GM21526 (cell line): Measurements from ENCODE around the gene CPA5.

Experiments
- ATAC-seq: cut with Tn5 transposase; IDR thresholded peaks from one replicate; pipeline ENCODE4 v1.9.1; 2021; ENCODE audit warnings: moderate library complexity; ENCODE audit not compliant: unreplicated experiment, low FRiP score

The CPA5 gene

DNA sequence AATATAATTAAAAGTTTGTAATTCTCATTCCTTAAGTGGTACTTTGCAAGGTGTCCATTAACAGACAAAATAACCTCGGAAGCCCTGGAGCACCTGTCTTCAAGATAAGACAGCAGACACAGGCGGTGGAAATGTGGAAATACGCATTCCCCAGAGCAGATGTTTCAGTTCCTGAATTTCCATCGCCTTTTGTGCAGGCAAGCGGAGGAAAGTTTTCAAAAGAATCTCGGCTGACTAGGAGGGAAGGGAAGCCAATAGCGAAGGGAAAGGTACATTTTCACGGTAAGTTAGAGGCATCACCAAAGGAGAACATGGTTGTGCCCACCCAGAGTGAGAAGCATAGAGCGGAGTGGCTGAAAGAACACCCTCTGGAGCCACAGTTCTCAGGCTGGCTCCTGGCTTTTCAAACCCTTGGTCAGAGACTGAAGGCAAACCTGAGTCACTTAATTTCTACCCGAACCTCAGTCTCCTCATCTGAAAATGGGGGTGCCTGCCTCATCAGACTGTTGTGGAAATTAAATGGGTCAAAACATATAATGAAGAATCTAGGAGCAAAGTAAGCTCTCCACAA lies 49.3 kb downstream of the CPA5 start:
- no peak for ATAC-seq

GRCh38 chr7:130394421-130395195 lies 50.0 kb downstream of the CPA5 start:
- ATAC-seq: no peak

- no peak for ATAC-seq
Measured at GRCh38 chr7:130395421-130395820, 50.8 kb downstream of the CPA5 start.

GRCh38 chr7:130396109-130396508 lies 51.5 kb downstream of the CPA5 start:
- no peak for ATAC-seq

- ATAC-seq: no peak
Measured at GRCh38 chr7:130397051-130397757, 52.6 kb downstream of the CPA5 start.

DNA sequence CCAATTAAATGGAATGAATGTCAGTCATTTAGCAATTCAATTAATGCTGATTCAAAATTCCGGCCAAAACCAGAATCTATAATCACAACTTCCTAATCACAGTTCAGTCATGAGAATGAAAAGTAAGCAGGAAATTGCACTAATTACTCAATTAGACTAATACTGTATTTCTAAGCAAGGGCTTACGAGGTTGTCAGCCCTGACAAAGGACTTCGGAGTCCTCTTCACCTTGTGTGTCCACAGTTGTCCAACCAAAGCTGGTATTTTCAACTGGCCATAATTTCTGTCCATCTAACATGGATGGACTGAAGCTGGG lies 53.1 kb downstream of the CPA5 start:
- no peak for ATAC-seq

DNA sequence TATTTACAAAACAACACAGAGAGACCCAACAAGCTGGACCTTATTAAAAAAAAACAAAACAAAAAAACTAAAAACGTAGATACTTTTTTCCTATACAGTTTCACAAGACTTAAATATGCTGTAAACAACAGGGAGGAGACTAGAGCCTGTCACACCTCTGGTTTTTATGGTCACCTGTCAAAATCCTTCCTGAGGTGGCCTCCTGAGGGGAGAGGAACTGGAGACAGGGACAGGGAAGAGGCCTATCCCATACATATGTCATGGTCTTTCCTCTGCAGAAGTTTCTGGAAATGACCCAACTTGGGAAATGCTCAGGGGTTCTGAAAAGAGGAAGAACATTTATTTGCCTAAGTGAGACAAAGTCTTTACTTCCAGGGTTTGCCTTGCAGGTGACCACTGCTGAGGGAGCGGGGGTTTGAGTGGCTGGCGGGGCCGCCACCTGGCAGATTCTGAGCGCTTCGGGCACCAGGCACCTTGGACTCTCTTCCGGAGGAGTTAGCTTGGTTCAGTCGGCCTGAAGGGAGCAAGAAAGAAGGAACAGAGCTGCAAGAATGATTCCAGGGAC lies 54.0 kb downstream of the CPA5 start:
- no peak for ATAC-seq

- ATAC-seq: no peak
Measured at GRCh38 chr7:130400120-130400572, 55.5 kb downstream of the CPA5 start.

GRCh38 chr7:130401101-130401500 lies 56.5 kb downstream of the CPA5 start:
- no peak for ATAC-seq

DNA sequence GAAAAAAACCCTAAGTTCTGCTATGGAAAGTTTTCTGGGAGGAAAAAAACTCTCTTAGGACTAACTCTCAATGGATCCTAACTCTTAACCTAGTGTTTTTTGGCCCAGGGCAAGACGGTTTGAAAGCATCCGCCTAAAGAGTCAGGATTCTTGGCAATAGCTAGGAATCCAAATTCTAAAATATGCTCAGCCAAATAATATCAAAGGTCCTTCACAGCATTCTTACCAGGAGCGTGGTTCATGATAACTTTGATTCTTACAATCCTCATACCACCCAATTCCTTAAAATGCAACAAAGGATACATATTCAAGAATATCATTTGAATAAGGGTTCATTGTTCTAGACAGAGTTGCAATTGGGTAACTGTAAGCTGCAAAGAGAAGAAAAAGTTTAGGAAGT lies 57.0 kb downstream of the CPA5 start:
- no peak for ATAC-seq

DNA sequence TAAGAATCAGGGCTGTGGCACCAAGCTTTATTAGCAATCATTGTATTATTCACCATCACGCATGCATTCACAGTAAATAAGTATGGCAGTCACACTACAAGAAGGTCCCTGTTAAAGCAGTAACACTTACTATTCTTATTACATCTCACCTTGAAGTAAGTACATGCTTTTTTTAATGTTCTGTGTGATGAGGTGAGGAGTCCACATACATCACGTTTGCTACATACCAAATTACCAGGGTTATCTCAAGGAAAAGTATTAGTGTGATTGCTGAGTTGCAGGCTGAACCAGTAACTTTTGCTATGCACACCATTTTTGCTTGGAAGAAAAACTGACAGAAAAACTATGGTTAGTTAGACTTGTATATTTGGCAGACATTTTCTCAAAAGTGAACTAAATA lies 60.4 kb downstream of the CPA5 start:
- no peak for ATAC-seq

DNA sequence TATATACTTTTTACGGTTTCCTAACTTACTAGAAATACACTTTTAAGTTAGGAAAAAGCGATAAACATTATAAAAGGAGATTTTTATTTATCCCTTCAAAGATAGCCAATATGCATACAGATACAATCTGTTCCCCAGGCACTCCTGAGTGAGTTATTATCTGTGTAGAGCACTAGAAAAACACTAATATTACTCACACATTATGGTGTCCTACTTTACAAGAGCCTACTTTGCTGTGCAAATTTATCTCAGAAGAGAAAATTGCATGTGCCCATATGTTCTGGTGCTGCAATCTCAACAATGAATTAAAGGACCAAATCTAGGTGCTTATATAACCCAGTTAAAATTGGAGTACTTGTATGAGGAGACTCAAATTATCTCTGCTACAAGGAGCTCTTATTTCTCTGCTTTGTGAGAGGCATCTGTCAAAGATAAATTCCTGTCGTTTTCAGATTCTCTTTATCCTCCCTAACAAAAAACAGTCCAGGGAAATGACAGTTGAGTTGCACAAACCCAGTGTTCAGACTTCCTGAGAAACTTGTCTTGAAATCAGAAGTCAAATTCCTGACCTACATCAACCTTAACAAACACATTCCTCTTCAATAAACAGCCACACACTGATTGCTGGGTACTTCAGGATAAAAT lies 64.6 kb downstream of the CPA5 start:
- no peak for ATAC-seq

- no peak for ATAC-seq
Measured at GRCh38 chr7:130409712-130410072, 65.1 kb downstream of the CPA5 start.

DNA sequence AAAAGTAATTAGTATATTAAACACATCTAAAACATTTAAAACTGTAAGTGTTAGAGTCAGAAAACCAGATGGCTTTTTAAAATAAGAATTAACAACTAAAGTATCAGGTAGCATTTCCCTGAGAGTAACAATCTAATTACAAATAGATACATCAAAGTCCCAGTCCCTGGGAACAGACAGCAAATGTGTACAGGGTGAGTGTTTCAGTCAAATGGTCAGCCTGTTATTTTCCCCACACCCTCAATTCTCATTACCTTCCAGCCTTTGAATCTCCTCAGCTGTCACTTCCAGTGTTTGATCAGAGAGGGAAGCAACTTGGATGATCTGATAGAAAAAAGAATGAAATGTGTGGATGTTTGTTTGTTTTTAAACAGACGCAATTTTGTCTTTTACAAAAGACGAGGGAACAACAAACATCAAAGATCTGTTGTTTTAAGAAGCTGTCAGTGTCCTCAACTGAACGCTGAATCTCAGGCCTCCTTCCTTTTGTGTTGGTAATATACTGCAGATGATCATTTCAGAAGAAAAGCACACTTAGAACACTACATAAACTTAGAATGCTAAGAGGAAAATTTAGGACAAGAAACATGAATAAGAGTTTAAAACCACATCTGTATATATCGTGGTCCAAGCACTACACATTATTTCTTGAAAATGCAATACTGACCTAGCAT lies 66.4 kb downstream of the CPA5 start:
- ATAC-seq: no peak

DNA sequence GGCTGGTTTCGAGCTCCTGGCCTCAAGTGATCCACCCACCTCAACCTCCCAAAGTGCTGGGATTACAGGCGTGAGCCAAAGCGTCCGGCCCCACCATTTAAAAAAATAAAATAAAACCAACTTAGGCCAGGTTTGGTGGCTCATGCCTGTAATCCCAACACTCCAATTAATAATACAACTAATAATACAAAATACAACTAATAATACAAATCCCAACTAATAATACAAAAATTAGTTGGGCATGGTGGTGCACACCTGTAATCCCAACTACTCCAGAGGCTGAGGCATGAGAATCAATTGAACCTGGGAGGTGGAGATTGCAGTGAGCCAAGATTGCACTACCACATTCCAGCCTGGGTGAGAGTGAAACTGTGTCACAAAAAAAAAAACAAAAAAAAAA lies 68.6 kb downstream of the CPA5 start:
- ATAC-seq: no peak

DNA sequence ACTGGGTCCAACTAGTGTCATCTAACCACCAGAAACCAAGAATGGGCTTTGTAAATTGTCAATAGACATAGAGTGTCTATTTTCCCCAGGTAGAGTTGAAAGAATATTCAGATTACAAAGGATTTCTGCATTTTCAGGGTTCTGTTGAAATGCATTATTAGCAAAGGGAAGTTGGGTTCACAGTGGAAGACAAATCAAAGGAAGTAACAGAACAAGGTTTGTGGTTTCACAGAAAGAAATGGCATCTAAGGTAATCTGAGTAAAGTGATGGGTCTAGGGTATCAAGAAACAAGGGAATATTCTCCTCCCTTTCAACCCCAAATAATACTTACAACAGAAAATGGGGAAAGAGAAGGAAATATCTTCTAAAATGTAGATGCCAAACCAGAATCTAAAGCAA lies 70.4 kb downstream of the CPA5 start:
- no peak for ATAC-seq

DNA sequence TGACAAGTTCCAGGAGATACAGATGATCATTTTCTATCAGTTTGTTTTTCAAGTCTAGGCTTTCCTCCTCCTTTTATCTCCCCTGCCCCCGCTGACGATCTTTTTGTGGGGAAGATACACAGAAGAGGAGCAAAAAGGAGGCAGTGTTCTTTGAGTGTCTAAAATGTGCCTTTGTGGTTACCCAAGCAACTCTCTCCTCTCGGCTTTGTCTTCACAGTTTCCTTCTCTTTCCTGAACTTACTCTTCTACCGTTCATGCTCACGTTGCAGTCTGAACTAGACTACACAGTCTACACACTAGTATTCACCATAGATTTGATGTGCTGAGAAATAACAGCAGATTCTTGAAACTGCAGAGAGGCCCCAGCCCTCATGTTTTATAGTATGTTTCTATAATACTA lies 72.6 kb downstream of the CPA5 start:
- no peak for ATAC-seq

GRCh38 chr7:130418306-130418705 lies 73.7 kb downstream of the CPA5 start:
- no peak for ATAC-seq
